Skin of body (tissue), 2 donors: Measurements from ENCODE around the gene HSF4. TPM values are rescaled to one million over a fixed set of nuclear protein-coding genes. Genes with fewer than 3 reads are reported as not detected.

ENCODE experiments used
- DNase-seq: peaks from one replicate; lab custom pipeline; 2025; lab: John Stamatoyannopoulos, UW
- total RNA-seq: library from RNA; depleted of rRNA; stranded (reverse); fragments of >200 nt; gene quantifications from one replicate; pipeline ENCODE4 v1.2.3, GENCODE V29; 2014

HSF4 gene
- total RNA-seq, 1 donor from 2014 or later, result 14.3 TPM

DNA sequence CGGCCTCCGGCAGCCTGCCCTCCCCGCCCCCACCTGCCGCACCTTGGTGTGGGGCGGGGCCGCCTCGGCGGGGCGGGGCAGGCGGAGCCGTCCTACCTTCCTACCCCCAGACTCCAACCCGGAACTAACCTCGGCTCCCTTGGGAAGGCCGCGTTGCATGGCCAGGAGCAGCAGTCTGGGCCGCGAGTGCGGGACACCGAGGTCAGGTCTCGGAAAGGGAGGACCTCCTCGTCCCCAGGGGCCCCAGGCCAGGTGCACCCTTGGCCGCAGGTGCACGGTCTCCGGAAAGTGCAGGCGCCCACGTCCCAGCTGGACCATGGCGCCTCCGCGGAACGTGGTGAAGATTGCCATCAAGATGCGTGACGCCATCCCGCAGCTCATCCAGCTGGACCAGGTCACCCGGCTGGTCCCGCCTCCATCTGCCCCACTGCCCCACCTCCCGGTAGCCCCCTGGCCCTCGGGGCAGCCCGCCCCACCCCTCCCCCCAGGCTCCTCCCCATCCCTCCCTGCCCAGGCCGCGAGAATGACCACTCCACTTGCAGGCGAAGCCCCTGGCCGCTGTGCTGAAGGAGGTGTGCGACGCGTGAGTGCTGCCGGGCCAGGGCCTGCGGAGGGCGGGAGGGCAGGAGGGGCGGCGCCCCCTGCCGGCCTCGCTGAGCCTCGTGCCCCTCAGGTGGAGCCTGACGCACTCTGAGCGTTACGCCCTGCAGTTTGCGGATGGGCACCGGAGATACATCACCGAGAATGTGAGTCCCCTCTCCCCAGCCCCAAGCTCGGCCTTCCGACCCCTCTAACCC, 34.7 kb downstream of the HSF4 start, which contains the start of gene ELMO3:
Gene ELMO3, plus strand, starts transcription at position 121 of the 797 bp plus-strand sequence. Its CDS starts 196 bp downstream, at position 317.
- DNase-seq, result no peak

GRCh38 chr16:67199808-67200198, 35.3 kb downstream of the HSF4 start:
- no peak for DNase-seq

DNA sequence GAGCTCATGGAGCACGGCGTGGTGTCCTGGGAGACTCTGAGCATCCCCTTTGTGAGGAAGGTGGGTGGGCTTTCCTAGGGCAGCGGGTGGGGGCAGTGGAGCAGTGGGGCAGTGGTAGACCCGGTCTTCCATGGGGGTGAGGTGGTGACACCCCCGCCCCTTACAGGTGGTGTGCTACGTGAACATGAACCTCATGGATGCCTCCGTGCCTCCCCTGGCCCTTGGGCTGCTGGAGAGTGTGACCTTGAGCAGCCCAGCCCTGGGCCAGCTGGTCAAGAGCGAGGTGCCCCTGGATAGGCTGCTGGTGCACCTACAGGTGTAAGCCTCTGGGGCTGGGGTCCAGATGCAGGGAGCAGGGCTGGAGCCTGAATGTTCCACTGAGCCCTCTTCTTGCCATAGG, 35.9 kb downstream of the HSF4 start:
- no peak for DNase-seq

GRCh38 chr16:67201411-67202345, 37.1 kb downstream of the HSF4 start:
- no peak for DNase-seq

- DNase-seq, result no peak
Observed at GRCh38 chr16:67202426-67202825, 37.9 kb downstream of the HSF4 start.

DNA sequence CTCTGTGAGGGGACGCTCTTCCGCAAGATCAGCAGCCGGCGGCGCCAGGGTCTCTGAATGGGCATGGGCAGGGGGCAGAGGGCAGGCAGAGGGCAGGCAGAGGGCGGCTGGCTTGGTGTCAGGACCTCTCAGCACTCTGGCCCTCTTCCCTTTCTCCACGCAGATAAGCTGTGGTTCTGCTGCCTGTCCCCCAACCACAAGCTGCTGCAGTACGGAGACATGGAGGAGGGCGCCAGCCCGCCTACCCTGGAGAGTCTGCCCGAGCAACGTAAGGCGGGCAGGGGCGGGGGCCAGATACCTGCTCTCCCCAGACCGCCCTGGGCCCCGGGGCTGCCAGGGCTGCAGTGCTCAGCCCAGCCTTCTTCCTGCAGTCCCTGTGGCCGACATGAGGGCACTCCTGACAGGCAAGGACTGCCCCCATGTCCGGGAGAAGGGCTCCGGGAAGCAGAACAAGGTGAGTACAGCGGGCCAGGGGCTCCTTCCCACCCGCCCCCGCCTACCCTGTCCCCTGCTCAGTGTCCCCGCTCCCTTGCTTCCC, 38.5 kb downstream of the HSF4 start:
- no peak for DNase-seq

DNA sequence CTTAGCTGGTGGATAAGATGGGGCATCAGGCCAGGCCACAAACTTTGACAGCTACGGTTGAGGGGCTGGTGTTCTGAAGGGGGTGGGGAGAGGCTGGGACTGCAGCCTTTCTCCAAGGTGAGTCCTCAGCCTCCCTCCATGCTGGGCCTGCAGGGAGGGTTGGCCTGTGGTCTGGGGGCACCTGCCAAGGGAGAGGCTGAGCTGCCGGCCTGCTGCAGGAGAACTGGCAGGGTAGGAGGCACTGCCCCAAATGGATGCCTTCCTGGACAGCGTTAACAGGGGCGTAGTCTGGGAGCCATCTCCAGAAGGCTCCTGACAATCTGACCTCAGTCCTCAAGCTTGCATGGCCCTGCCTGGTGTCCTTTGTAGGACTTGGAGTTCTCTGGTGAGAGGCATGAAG, 39.5 kb downstream of the HSF4 start:
- no peak for DNase-seq

DNA sequence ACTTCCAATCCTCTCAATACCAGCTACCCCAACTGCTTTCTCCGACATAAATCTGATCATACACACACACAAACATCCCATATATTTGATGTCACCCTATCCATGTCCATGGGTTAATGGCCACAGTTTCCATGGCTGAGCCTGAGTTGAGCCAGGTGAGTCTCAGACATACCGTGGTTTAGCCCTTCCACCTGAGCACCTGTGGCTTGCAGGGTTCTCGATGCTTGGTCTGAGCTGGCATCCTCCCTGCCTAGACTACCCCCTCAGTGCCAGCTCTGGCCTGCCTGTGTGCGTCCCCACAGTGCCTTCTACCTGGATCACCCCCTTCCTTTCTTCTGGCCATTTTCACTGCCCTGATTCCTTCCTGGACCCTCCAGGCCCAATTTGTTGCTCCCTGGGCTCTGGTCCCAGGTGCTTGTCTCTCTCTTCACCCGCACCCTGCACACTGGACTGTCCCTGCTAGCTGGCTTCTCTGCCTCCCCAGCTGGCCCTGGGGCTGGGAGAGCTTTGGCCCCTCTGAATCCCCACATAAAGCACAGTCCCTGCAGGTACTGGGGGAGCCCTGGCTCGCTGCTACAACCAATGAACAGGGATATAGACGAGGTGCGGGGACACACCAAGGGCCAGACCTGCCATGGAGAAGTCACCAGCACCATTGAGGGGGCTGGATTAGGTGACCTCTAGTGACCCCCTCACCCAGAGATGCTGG, 41.7 kb downstream of the HSF4 start:
- no peak for DNase-seq

- no peak for DNase-seq
Observed at GRCh38 chr16:67206838-67207248, 42.3 kb downstream of the HSF4 start.

GRCh38 chr16:67207249-67208091, 42.9 kb downstream of the HSF4 start:
- DNase-seq, result no peak

DNA sequence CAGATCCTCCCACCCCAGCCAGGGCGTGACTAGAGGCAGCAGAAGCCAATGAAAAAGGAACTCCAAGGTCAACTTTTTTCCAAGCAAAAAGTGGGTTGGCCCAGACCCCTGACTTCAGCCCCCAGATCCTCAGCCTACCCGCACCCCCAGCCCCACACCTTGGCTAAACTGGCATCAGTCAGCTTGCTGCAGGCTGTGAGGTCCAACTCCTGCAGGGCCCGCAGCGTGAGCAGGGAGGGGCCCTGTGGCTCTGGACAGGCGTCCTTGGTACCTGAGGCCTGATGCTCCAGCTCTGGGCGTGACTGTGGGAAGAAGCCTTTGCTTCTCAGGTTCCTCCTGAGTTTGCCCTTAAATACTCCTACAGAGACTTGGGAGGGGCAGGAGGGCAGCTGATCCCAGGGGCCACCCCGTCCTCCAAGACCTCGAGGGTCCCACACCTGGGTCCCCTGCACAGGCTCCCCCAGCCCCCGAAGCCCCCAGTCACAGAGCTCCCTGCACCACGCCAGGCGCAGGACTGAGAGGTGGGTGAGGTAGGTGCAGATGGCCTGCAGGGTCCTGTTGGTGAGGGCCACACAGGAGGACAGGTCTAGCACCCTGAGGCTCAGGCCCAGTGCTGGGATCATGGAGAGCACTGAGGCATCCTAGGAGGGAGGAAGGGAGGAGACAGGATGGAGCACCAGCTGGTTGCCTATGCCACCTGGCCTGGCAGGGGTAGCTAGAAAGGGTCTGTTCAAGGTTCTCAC, 43.8 kb downstream of the HSF4 start:
- no peak for DNase-seq

- no peak for DNase-seq
Observed at GRCh38 chr16:67209565-67209964, 45.0 kb downstream of the HSF4 start.

DNA sequence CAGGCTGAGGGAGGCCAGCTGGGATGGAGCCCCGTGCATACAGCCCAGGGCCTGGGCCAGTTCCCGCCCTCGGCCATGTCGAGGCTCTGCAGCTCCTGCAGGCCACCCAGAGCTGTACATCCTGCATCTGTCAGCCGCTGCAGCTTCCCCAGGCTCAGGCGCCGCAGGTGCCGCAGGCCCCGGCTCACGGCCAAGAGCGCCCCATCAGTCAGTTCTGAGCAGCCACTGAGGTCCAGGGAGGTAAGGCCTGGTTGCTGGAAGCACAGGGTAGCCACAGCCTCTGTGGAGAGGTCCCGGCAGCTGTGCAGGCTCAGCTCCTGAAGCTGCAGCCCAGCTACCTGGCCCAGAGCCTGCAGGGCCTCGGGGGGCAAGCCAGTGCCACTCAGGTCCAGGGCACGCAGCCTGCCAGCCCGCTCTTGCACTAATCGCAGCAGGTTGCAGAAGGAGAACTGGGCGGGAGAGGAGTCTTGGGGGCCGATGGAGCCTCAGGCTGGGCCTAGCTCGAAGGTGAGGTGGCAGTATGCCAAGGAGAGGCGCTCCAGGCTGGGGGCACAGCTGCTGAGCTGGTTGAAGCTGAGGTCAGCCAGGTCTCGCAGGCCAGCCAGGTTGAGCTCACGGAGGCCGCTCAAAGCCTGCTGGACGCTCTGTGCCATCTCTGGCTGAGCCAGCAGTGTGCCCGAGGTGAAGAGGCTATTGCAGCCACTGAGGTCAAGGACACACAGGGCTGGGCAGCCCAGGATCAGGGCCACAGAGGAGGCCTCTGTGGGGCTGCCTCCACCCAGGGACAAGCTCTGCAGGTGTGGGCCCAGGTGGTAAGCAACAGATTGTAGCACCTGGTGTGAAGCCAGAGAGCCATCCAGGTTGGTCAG, 45.8 kb downstream of the HSF4 start:
- DNase-seq, result no peak

DNA sequence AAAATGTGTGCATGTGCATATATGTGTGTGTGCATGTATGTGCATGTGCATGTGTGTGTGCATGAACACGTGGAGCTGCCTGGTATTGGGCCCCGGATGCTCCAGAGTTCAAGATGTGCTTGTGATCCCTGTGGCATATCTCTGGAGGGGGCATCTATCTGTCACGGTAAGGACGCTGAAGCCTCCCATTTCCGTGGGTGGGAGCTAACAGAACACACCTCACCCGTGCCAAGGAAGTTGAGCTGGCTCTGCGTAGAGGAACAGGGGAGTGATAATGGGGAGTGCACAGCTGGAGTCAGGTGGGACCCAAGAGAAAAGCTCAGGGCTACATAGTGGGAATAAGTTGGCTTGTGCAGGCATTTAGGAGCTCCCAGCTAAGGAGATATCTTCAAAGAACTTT, 47.1 kb downstream of the HSF4 start:
- no peak for DNase-seq

DNA sequence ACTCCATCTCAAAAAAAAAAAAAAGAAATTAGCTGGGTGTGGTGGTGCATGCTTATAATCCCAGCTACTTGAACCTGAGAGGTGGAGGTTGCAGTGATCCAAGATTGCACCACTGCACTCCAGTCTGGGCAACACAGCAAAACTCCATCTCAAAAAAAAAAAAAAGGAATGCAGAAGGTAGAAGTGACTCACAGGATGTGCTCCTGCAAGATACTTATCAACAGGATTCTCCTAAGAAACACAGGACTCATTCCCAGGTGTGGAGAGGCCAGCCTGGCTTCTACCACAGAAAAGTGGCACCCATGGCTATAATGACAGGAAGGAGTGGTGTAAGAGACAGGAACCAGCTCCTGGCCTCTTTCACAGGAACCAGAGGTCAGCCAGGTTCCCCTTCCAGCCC, 48.2 kb downstream of the HSF4 start:
- no peak for DNase-seq

DNA sequence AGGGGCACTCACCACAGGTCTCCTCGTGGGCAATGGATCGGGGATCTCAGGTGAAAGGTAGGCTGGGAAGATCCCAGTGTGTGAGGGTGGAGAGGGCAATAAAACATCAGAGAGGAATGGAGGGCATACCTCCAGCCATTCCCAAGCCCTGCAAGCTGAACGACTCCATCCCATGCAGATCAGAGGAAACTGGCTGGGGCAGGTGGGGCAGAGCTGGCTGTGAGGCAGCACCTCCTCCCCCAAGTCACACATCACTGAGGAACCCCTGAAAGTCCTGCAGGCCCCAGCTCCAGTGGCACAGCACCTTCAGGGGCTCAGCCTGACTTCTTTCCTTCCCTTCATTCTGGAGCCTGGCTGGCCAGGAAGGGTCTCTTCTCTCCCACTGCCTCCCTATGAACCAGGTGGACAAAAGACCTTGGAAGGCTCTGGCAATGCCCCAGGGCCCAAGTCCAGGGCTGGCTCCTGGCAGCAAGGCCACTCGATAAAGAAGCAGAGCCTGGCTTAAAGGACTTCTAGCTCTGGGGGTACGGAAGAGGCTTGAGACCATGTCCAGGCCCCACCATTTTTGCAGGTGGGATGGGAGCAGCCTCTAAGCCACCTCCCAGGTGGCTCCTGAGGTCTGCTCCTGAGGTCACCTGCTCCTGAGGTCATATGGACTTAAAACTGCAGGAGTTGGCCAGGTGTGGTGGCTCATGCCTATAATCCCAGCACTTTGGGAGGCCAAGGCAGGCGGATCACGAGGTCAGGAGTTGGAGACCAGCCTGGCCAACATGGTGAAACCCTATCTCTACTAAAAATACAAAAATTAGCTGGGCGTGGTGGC, 48.9 kb downstream of the HSF4 start:
- no peak for DNase-seq

- no peak for DNase-seq
Observed at GRCh38 chr16:67215706-67216105, 51.2 kb downstream of the HSF4 start.
